Measurements from ENCODE around the gene ARHGAP31. TPM values are rescaled to one million over a fixed set of nuclear protein-coding genes. Genes with fewer than 3 reads are reported as not detected.

The ARHGAP31 gene
- total and polyA plus RNA-seq, 10 of the 15 experiments (the other 5 are each of a cell fraction or from before 2014, with no cell fraction given), result 0.97 to 29.8 (median 10.3) TPM

GRCh38 chr3:119330858-119331257 lies 36.7 kb downstream of the ARHGAP31 start (continued):
- TF ChIP-seq SMAD1 (IDR thresholded peaks at IDR 0.05; ENCODE audit: low read depth, partially characterized antibody) (no peak), EZH2 (IDR thresholded peaks at IDR 0.05; ENCODE audit: borderline replicate concordance, control insufficient read depth, low read depth, low read length) (no peak), BHLHE40 (IDR thresholded peaks at IDR 0.05; ENCODE audit: borderline replicate concordance in 1 of 2, low read depth in 2 of 2, low read length in 1 of 2) (no peak), KDM1A (IDR thresholded peaks at IDR 0.05; ENCODE audit: borderline replicate concordance) (no peak), SIX5 (IDR thresholded peaks at IDR 0.05; ENCODE audit: low read depth, low read length, severe bottlenecking) (no peak), CREM (IDR thresholded peaks at IDR 0.05; ENCODE audit: low read depth) (no peak), SPI1 (IDR thresholded peaks at IDR 0.05; ENCODE audit: borderline replicate concordance, insufficient read depth, low read depth, low read length) (no peak), ASH2L (IDR thresholded peaks at IDR 0.05; ENCODE audit: borderline replicate concordance, low read depth) (no peak), EP300 (IDR thresholded peaks at IDR 0.05; ENCODE audit: borderline replicate concordance in 1 of 2, control insufficient read depth in 1 of 2, low read depth in 2 of 2, low read length in 2 of 2) (no peak)

DNA sequence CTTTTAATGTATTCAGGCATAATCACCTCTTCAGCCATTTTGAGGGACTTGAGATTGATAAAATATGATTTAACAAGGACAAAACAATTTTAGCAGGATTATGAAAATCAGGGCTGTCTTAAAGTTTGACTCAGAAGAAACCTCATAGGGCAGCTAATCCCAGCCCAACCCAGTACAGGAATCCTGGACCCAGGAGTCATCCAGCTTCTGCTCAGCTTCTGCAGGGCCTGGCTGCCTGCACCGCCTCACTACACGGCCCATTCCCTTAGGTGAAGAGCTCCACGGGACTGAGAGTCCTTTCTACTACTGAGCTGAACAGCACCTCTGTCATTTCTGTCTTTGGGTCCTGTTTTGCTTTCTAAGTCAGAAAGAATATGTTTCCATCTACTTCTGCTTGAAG lies 37.5 kb downstream of the ARHGAP31 start:
- ChIA-PET CTCF (interaction anchor here (1.2 to 3.2 kb wide), 2 partner anchors 21 to 91 kb away, joined by 4 to 15 read pairs; no protein-coding TSS in a partner anchor), SMC1A (ENCODE audit: uncharacterized antibody, unreplicated experiment) (interaction anchor here (0.7 to 2.5 kb wide), 5 partner anchors 9 to 39 kb away, joined by 3 to 8 read pairs (median 6); no protein-coding TSS in a partner anchor), POLR2A (interaction anchor here (0.6 kb wide), 1 partner anchor 27 kb away, joined by 5 read pairs; no protein-coding TSS in a partner anchor), RAD21 (ENCODE audit: unreplicated experiment) (no interaction called here)
- H3K9ac ChIP-seq (ENCODE audit: control insufficient read depth, insufficient read depth, low read length), result no peak overlapping the region
- in situ Hi-C loops (cut with MboI), result no loop called here
- H3K4me3 ChIP-seq, result no peak overlapping the region
- no peak overlapping the region for H3K27ac ChIP-seq (ENCODE audit: control insufficient read depth, insufficient read depth)
- TF ChIP-seq NFYA (IDR thresholded peaks at IDR 0.05; ENCODE audit: borderline replicate concordance, low read depth, low read length), result no peak
- no peak for TF ChIP-seq STAT1 (conservative IDR thresholded peaks at IDR 0.05)
- no peak for TF ChIP-seq ZNF24 (IDR thresholded peaks at IDR 0.05)
- TF ChIP-seq CREM (IDR thresholded peaks at IDR 0.05; ENCODE audit: low read depth), result no peak
- no peak overlapping the region for H3K4me2 ChIP-seq (ENCODE audit: control insufficient read depth, insufficient read depth)
- no peak for FAIRE-seq
- intact Hi-C loops (cut with micrococcal nuclease; ENCODE audit: unreplicated experiment), result no loop called here
- no peaks in the 10 kb centered on the region for H3K27me3 ChIP-seq (replicated peaks in 1 of 2; ENCODE audit: control insufficient read depth in 2 of 2, insufficient read depth in 2 of 2, low read length in 1 of 2)
- no TSS peak for BruUV-seq (replicated peaks)
- no peaks in the 10 kb centered on the region; the same call in 1 of the 3 replicates for H3K9me3 ChIP-seq (replicated peaks; ENCODE audit: control insufficient read depth, insufficient read depth, low read length)
- ATAC-seq, result no peak
- no peak overlapping the region for H2AFZ ChIP-seq (ENCODE audit: control insufficient read depth, low read depth, low read length)
- no peaks in the 10 kb centered on the region; a peak in 2 of 4 replicates for H3K36me3 ChIP-seq (ENCODE audit: control insufficient read depth in 2 of 2, insufficient read depth in 2 of 2, low read length in 1 of 2)
- no peaks in the 10 kb centered on the region for H4K20me1 ChIP-seq (ENCODE audit: control insufficient read depth, insufficient read depth)
- no peaks in the 10 kb centered on the region; the same call in 1 of the 2 replicates for H3K79me2 ChIP-seq (ENCODE audit: control insufficient read depth, insufficient read depth, low read length)
- WGBS (ENCODE audit: insufficient coverage, insufficient replicate concordance, low lambda C conversion rate, missing lambda C conversion rate), result 55% methylated on average over 3 of the region's 3 CpGs
- H3K4me1 ChIP-seq (ENCODE audit: control insufficient read depth, insufficient read depth, low read length), result peaks cover 12% of the 10 kb centered on the region
- no peak for DNase-seq (ENCODE audit: low read depth, low spot score)
